ENCODE measurements around the gene GJC1. TPM values are rescaled to one million over a fixed set of nuclear protein-coding genes. Genes with fewer than 3 reads are reported as not detected.

The GJC1 gene
- total RNA-seq, 4 donors from 2014 or later: 3.1 to 18.6 (median 9.0) TPM

DNA sequence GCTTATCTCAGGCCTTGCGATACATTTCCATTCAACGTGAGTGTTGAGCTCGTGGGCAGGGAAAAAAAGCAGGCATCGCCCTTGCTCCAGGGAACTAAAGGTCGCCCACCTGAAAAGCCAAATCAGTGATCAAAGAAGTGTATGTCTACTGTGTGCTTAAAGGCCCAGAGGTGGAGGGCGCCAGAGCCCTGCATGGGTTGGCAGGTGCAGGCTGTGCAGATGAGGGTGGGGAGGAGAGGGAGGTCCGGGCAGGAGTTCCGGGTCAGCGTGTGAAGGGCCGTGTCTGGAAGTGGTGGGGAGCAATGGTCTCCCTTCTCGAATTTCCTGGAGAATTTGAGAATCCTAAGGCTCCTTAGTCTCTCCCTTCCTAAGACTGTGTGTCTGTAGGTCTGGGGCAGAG lies 64.1 kb downstream of the GJC1 start:
- Histone ChIP-seq H3K27me3 (peaks cover 0 to 9% of the 10 kb centered on the region in 2 donors), H3K4me1 (no peaks in the 10 kb centered on the region), H3K36me3 (no peaks in the 10 kb centered on the region), H3K4me3 (no peak overlapping the region), H3K27ac (no peak overlapping the region), H3K9me3 (no peaks in the 10 kb centered on the region)
- DNase-seq (ENCODE audit: low spot score in 2 of 2): no peak
- 71 to 72% methylated on average over 11 of the region's 11 CpGs for WGBS, 2 donors
- TF ChIP-seq EP300 (IDR thresholded peaks at IDR 0.05): no peak
- TF ChIP-seq, protein P1, sequence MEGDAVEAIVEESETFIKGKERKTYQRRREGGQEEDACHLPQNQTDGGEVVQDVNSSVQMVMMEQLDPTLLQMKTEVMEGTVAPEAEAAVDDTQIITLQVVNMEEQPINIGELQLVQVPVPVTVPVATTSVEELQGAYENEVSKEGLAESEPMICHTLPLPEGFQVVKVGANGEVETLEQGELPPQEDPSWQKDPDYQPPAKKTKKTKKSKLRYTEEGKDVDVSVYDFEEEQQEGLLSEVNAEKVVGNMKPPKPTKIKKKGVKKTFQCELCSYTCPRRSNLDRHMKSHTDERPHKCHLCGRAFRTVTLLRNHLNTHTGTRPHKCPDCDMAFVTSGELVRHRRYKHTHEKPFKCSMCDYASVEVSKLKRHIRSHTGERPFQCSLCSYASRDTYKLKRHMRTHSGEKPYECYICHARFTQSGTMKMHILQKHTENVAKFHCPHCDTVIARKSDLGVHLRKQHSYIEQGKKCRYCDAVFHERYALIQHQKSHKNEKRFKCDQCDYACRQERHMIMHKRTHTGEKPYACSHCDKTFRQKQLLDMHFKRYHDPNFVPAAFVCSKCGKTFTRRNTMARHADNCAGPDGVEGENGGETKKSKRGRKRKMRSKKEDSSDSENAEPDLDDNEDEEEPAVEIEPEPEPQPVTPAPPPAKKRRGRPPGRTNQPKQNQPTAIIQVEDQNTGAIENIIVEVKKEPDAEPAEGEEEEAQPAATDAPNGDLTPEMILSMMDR (IDR thresholded peaks at IDR 0.05): no peak

DNA sequence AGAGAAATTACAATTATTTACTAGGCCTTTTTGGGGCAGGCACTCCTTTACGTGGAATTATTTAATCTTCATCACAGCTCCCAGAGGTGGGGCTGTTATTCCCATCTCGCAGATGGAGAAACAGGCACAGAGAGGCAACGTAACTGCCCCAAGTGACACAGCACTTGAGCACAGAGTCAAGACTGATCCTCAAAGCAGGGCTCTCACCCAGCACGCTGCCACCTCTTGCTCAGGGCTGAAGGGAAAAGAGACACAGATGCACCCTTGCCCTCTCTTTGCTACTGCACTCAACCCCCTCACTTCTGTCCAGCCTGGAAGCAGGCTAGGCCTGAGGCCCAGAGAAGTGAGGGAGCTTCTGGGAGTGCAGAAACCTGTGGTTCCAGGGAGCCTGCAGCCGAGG lies 66.9 kb downstream of the GJC1 start:
- no peak overlapping the region for H3K4me3 ChIP-seq
- WGBS, 2 donors: 74 to 78% methylated on average over 5 of the region's 5 CpGs
- H3K36me3 ChIP-seq: no peaks in the 10 kb centered on the region
- no peak overlapping the region for H3K27ac ChIP-seq
- TF ChIP-seq EP300 (IDR thresholded peaks at IDR 0.05): no peak
- no peak for TF ChIP-seq POLR2A (IDR thresholded peaks at IDR 0.05)
- TF ChIP-seq, protein P1 (IDR thresholded peaks at IDR 0.05): no peak
- no peak for DNase-seq (ENCODE audit: low spot score in 2 of 2)
- H3K4me1 ChIP-seq: peaks cover 0 to 16% (median 9%) of the 10 kb centered on the region in 4 donors
- H3K27me3 ChIP-seq: peaks cover 0 to 34% of the 10 kb centered on the region in 2 donors
- H3K9me3 ChIP-seq: no peaks in the 10 kb centered on the region

DNA sequence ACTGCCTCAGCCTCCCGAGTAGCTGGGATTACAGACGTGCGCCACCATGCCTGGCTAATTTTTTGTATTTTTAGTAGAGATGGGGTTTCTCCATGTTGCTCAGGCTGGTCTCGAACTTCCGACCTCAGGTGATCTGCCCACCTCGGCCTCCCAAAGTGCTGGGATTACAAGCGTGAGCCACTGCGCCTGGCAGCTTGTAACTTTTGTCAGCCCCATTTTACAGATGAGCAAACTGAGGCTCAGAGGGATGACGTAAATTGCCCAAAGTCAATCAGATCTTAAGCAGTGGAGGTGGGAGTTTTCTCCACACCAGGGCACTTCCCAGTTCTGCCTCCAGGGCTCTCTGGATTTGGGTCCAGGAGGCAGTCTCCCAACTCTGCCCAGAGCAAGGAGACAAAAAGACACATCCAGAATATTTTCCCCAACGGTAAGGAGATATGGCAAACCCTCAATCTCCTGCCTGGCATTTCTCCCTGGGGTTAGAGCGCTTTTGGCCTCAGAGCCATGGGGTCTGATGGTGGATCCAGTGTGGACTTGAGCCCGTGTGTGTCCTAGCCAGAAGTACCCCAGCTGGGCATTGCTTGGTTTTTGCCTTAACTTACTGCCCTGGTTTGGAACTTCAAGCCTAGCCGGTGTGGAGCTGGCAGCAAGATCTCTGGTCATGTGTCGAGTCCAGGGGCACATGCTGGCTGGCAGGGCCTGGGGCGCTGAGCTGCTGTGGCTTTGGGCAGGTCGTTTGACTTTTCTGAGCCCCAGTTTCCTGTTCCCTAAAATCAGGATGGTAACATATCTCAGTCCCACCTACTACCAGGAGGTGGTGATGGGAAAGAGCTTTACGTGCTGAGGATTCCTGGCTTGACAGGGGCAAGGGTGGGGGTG lies 67.9 kb downstream of the GJC1 start:
- H3K36me3 ChIP-seq: no peaks in the 10 kb centered on the region
- TF ChIP-seq, protein P1 (IDR thresholded peaks at IDR 0.05): no peak
- TF ChIP-seq POLR2A (IDR thresholded peaks at IDR 0.05) (no peak), EP300 (IDR thresholded peaks at IDR 0.05) (no peak)
- DNase-seq (ENCODE audit: low spot score in 2 of 2): no peak
- WGBS, 2 donors: 76 to 78% methylated on average over 17 of the region's 17 CpGs
- H3K27me3 ChIP-seq: peaks cover 0 to 41% of the 10 kb centered on the region in 2 donors
- H3K4me1 ChIP-seq: peaks cover 0 to 16% (median 9%) of the 10 kb centered on the region in 4 donors
- no peaks in the 10 kb centered on the region for H3K9me3 ChIP-seq
- H3K4me3 ChIP-seq: no peak overlapping the region
- H3K27ac ChIP-seq: no peak overlapping the region

DNA sequence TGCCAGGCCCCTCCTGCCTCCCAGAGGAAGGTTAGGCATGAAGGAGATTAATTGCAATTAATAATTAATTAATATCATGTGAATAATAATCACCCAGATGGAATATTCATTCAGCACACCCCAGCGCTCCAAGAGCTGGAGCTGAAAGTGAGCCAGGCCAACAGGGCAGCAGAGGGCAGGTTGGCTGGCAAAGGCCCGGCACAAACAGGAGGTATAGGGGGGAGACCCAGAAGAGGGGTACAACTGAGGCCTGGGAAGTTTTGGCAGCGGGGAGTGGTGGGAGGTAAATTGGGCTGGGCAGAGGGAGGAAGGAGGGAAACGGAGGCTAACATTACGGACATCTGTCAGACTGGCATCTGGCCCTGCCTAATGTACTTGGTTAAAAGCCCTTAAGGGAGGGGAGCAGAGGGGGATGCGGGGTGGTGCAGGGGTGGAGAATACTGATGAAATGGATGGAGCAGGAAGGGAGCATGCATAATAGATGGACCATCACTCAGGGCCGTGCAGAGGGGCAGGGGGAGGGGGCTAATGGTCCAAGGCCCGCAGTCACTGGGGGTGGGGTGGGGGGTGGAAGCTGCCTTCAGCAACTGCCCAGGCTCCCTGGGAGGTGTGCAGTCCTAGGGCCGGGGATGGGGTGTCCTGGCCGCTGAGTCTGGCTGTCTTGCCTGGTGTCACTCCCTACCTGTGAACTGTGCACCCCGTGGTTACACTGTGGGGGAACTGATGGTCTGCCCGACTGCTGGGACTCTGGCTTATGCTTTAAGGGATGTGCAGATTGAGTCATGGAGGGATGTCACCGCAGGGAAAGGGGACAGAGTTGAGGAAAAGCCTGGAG lies 69.4 kb downstream of the GJC1 start:
- Histone ChIP-seq H3K4me3 (no peak overlapping the region), H3K36me3 (no peaks in the 10 kb centered on the region), H3K4me1 (peaks cover 0 to 16% (median 9%) of the 10 kb centered on the region in 4 donors), H3K9me3 (peaks cover 0 to 4% (median 0%) of the 10 kb centered on the region in 4 donors), H3K27me3 (peaks cover 0 to 41% of the 10 kb centered on the region in 2 donors), H3K27ac (no peak overlapping the region)
- TF ChIP-seq POLR2A (IDR thresholded peaks at IDR 0.05) (no peak), EP300 (IDR thresholded peaks at IDR 0.05) (no peak)
- TF ChIP-seq, protein P1 (IDR thresholded peaks at IDR 0.05): no peak
- no peak for DNase-seq (ENCODE audit: low spot score in 2 of 2)
- 71 to 79% methylated on average over 13 of the region's 13 CpGs for WGBS, 2 donors

DNA sequence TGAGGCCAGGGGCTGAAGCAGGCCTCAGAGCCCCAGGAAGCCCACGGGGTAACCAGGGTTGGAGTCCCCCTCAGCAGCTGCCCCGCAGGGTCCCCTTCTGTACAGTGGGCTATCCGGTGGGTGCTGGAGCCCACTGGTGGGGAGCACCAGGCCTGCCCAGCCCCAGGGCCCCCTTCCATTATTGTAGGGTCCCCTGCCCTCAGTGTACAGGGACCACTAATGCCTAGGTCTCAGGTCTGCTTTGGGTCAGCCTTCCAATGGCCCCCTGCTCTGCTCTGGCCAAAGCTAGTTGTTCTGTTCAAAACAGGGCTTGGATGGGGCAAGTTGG lies 70.2 kb downstream of the GJC1 start:
- no peak overlapping the region for H3K27ac ChIP-seq
- peaks cover 0 to 41% of the 10 kb centered on the region in 2 donors for H3K27me3 ChIP-seq
- no peaks in the 10 kb centered on the region for H3K36me3 ChIP-seq
- WGBS, 2 donors: 67 to 80% methylated on average over 1 to 3 of the region's 3 CpGs
- no peak for TF ChIP-seq EP300 (IDR thresholded peaks at IDR 0.05)
- TF ChIP-seq POLR2A (IDR thresholded peaks at IDR 0.05): no peak
- TF ChIP-seq, protein P1 (IDR thresholded peaks at IDR 0.05): no peak
- H3K4me1 ChIP-seq: peaks cover 0 to 16% (median 9%) of the 10 kb centered on the region in 4 donors
- DNase-seq (ENCODE audit: low spot score in 2 of 2): no peak
- H3K4me3 ChIP-seq: no peak overlapping the region
- peaks cover 0 to 4% (median 0%) of the 10 kb centered on the region in 4 donors for H3K9me3 ChIP-seq

Measured in tibial nerve (tissue), 4 donors.